Activated T-cell treated with anti-CD3 and anti-CD28 coated beads, Interleukin-2, amount 50 U/mL, for 48 hours (primary cell): ENCODE data around the gene EFNA5.
"Not testable (repeated sequence)": the region's sequence is repeated elsewhere in the genome, so short reads cannot be mapped to it uniquely, and the experiment has no call there.

Source experiments
- DNase-seq, 2 experiments: peaks; one replicate each; pipeline ENCODE4 v3.0.0-alpha.2; 2020

The EFNA5 gene

DNA sequence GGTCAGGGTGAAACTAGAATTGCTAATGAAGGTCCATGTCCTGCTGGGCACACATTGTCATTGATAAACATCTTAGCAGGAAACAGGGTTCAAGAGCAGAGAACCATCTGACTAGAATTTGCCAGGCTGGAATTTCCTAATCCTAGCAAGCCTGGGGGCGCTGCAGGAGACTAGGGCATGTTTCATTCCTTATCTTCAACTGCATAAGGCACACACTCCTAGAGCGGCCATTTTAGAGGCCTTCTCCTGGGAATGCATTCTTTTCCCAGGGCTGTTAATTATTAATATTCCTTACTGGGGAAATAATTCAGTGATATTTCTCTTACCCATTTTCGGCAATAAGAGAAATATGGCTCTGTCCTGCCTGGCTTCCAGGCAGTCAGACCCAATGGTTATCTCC lies 324.2 kb downstream of the EFNA5 start:
- not testable (repeated sequence) for DNase-seq

DNA sequence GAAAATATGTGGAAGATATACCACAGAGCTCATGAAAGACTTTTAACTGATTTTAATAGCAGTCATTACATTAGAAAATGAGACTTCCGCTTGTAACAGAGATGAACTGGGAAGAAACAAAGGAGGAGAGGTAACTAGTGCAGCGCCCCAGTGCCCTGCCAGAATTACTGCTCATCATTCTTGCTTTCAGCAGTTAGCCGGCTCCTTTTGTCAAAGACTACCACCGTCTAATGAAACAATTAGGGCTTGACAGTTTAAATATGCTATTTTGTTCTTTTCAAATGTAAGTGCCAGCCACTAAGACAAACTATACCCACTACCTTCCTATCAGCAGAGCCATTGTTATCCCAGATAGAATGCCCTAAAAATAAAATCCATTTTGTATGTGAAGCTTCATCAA lies 328.4 kb downstream of the EFNA5 start:
- no peak for DNase-seq

DNA sequence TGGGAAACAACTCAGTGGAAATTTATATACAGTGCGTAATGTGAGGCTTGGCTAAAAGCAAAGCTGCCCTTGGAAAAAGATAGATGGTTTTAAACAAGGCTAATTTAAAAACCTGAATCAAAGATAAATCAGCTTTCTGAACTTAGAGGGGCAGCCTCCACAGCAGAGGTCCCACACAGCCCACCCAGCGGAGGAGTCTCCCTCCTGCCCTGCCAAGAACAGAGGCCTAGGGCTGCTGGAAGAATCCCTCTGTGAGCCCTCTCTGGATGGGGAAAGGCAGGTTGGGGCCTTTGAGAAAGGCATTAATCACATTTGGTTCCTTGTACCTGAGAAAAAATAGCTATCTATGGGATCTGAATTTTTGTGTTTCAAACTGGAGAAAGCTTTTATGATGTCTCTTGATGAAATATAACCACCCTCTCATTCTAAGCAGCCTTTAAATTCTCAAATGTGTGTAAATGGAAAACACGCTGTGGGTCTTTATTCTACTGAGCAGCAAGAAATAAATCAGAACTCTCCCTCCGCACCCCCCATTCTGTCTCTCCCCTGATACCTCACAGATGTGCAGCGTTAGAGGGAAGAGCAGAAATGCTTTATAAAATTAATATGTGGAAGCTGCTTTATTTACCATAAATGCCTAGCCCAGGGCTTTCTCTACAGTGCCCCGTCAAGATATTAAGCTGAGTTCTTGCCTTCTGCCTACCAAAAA lies 329.2 kb downstream of the EFNA5 start:
- DNase-seq = no peak

GRCh38 chr5:107340631-107341030 lies 330.1 kb downstream of the EFNA5 start:
- DNase-seq = no peak

- DNase-seq = no peak
Observed at GRCh38 chr5:107338335-107338734, 332.4 kb downstream of the EFNA5 start.

- no peak for DNase-seq
Observed at GRCh38 chr5:107337281-107337680, 333.5 kb downstream of the EFNA5 start.

DNA sequence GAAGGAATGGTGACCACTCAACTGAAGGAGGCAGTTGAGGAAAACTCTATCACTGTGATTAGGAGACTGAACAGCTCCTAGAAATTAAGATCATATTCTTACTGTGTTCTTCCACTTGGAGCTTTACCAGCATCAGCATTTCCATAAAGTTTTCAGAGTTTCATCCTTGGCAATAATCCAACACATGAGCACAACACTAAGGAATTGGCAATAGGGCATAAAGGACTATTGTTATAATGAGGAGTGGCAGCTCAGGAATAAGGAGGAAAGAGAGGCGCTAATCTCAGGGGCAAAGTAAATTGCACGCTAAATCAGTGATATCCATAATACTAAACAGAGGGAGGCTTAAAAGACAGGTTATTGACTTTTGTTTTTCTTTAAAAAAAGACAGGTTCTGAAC lies 338.9 kb downstream of the EFNA5 start:
- DNase-seq = no peak

GRCh38 chr5:107331312-107331711 lies 339.4 kb downstream of the EFNA5 start:
- DNase-seq = no peak

- DNase-seq = no peak
Observed at GRCh38 chr5:107330903-107331302, 339.8 kb downstream of the EFNA5 start.

- no peak for DNase-seq
Observed at GRCh38 chr5:107329850-107330249, 340.9 kb downstream of the EFNA5 start.
